HepG2 (cell line): ENCODE measurements around the gene FBXO30.

Source experiments
- BRF2 ChIP-seq: sonication (generic); formaldehyde crosslinking; IDR thresholded peaks from 2 replicates; pipeline ENCODE4 v1.8.1; 2022; ENCODE audit warnings: mild to moderate bottlenecking, missing genetic modification reagents
- HNF4A ChIP-seq: sonication (generic); formaldehyde crosslinking; IDR thresholded peaks from 2 replicates; pipeline ENCODE4 v1.4.0; 2020; ENCODE audit warnings: missing genetic modification reagents
- KLF6 ChIP-seq: IDR thresholded peaks from 2 replicates; pipeline ENCODE4 v1.8.0; 2016; ENCODE audit warnings: missing biosample characterization, missing genetic modification reagents
- MXI1 ChIP-seq: IDR thresholded peaks from 3 replicates; pipeline ENCODE4 v1.6.1; 2012; ENCODE audit warnings: low read depth, low read length, inconsistent platforms, borderline replicate concordance
- PATZ1 ChIP-seq: sonication (generic); formaldehyde crosslinking; IDR thresholded peaks from 2 replicates; pipeline ENCODE4 v1.4.0; 2020; ENCODE audit warnings: missing genetic modification reagents
- POLR2AphosphoS2 ChIP-seq: IDR thresholded peaks from 2 replicates; pipeline ENCODE4 v1.6.1; 2011; ENCODE audit warnings: low read depth, low read length, improper control_type of control experiment
- RFX5 ChIP-seq: IDR thresholded peaks from 2 replicates; pipeline ENCODE4 v1.6.1; 2011; ENCODE audit warnings: low read depth, low read length, improper control_type of control experiment
- SP4 ChIP-seq: sonication (generic); formaldehyde crosslinking; IDR thresholded peaks from 2 replicates; pipeline ENCODE4 v1.8.1; 2023; ENCODE audit warnings: mild to moderate bottlenecking, missing genetic modification reagents
- TBP ChIP-seq: sonication (generic); formaldehyde crosslinking; IDR thresholded peaks from 2 replicates; pipeline ENCODE4 v1.5.0; 2020; ENCODE audit warnings: missing genetic modification reagents
- YY1 ChIP-seq: IDR thresholded peaks from 2 replicates; pipeline ENCODE4 v1.6.1; 2011; ENCODE audit warnings: low read length, low read depth, moderate library complexity, mild to moderate bottlenecking; ENCODE audit not compliant: insufficient read depth, insufficient replicate concordance
- ZNF124 ChIP-seq: sonication (generic); formaldehyde crosslinking; IDR thresholded peaks from 2 replicates; pipeline ENCODE4 v1.4.0; 2020; ENCODE audit warnings: missing genetic modification reagents
- ZNF264 ChIP-seq: sonication (generic); formaldehyde crosslinking; IDR thresholded peaks from 2 replicates; pipeline ENCODE4 v1.4.0; 2020; ENCODE audit warnings: missing genetic modification reagents
- ZNF879 ChIP-seq: sonication (generic); formaldehyde crosslinking; IDR thresholded peaks from 2 replicates; pipeline ENCODE4 v1.8.1; 2023; ENCODE audit warnings: missing genetic modification reagents
- TF ChIP-seq, protein P1 (sequence below): sonication (generic); formaldehyde crosslinking; IDR thresholded peaks from 2 replicates; pipeline ENCODE4 v1.5.0; 2020; ENCODE audit warnings: mild to moderate bottlenecking, missing genetic modification reagents, moderate library complexity

GRCh38 chr6:145836170-145836569 lies 21.6 kb upstream of the FBXO30 start:
- TF ChIP-seq ZNF264 (no peak), ZNF124 (no peak), HNF4A (CRISPR knock-in tag) (no peak), BRF2 (CRISPR knock-in tag) (no peak), MXI1 (no peak), YY1 (no peak), ZNF879 (CRISPR knock-in tag) (no peak), RFX5 (no peak), SP4 (CRISPR knock-in tag) (no peak), PATZ1 (CRISPR knock-in tag) (no peak), POLR2AphosphoS2 (no peak), TBP (CRISPR knock-in tag) (no peak), KLF6 (CRISPR knock-in tag) (no peak)
- TF ChIP-seq, protein P1, sequence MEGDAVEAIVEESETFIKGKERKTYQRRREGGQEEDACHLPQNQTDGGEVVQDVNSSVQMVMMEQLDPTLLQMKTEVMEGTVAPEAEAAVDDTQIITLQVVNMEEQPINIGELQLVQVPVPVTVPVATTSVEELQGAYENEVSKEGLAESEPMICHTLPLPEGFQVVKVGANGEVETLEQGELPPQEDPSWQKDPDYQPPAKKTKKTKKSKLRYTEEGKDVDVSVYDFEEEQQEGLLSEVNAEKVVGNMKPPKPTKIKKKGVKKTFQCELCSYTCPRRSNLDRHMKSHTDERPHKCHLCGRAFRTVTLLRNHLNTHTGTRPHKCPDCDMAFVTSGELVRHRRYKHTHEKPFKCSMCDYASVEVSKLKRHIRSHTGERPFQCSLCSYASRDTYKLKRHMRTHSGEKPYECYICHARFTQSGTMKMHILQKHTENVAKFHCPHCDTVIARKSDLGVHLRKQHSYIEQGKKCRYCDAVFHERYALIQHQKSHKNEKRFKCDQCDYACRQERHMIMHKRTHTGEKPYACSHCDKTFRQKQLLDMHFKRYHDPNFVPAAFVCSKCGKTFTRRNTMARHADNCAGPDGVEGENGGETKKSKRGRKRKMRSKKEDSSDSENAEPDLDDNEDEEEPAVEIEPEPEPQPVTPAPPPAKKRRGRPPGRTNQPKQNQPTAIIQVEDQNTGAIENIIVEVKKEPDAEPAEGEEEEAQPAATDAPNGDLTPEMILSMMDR, result no peak
